ENCODE data around the gene PIGQ. TPM values are rescaled to one million over a fixed set of nuclear protein-coding genes. Genes with fewer than 3 reads are reported as not detected.

The PIGQ gene
- total and polyA plus RNA-seq, 2 of the 13 experiments (the other 11 are each of a cell fraction or from before 2014, with no cell fraction given) = 7.7 to 19.7 TPM

GRCh38 chr16:533391-534123 lies 36.2 kb upstream of the PIGQ start (continued):
- TF ChIP-seq ZNF646 (CRISPR knock-in tag; IDR thresholded peaks at IDR 0.05) = no peak
- TF ChIP-seq SMAD1 (CRISPR knock-in tag; IDR thresholded peaks at IDR 0.05; ENCODE audit: borderline replicate concordance, low read depth) = no peak
- no peak for TF ChIP-seq CENPT (CRISPR knock-in tag; IDR thresholded peaks at IDR 0.05; ENCODE audit: low read depth)
- no peak for TF ChIP-seq IKZF5 (CRISPR knock-in tag; IDR thresholded peaks at IDR 0.05)
- TF ChIP-seq HNF4A (CRISPR knock-in tag; IDR thresholded peaks at IDR 0.05) = peak; percentile 84
- TF ChIP-seq KMT2A (CRISPR knock-in tag; IDR thresholded peaks at IDR 0.05) = 0 out of 2 replicates have a peak, but pooled peaks have one; percentile 55
- TF ChIP-seq ZMYM3 (CRISPR knock-in tag; IDR thresholded peaks at IDR 0.05) = 0 out of 2 replicates have a peak, but pooled peaks have one; percentile 13
- TF ChIP-seq ZNF30 (CRISPR knock-in tag; IDR thresholded peaks at IDR 0.05) = no peak
- peak; percentile 63 for TF ChIP-seq DRAP1 (CRISPR knock-in tag; IDR thresholded peaks at IDR 0.05)
- TF ChIP-seq PHF21A (CRISPR knock-in tag; IDR thresholded peaks at IDR 0.05) = peak; percentile 84
- peak; percentile 49; the same call in 1 of the 2 replicates for TF ChIP-seq ZBTB7A (CRISPR knock-in tag; IDR thresholded peaks at IDR 0.05)
- TF ChIP-seq BATF2 (CRISPR knock-in tag; IDR thresholded peaks at IDR 0.05) = no peak
- TF ChIP-seq KDM2A (CRISPR knock-in tag; IDR thresholded peaks at IDR 0.05; ENCODE audit: borderline replicate concordance, low read depth) = peak; percentile 56; the same call in 1 of the 2 replicates
- TF ChIP-seq PRDM15 (CRISPR knock-in tag; IDR thresholded peaks at IDR 0.05) = no peak
- TF ChIP-seq NONO (IDR thresholded peaks at IDR 0.05) = no peak
- no peak; the same call in 1 of the 2 replicates for TF ChIP-seq NONO (CRISPR knock-in tag; conservative IDR thresholded peaks at IDR 0.05)
- TF ChIP-seq SALL1 (CRISPR knock-in tag; IDR thresholded peaks at IDR 0.05) = 0 out of 2 replicates have a peak, but pooled peaks have one; percentile 18

Measured in HepG2 (cell line).